ENCODE measurements around the gene FTO.

- TF ChIP-seq, protein P1, sequence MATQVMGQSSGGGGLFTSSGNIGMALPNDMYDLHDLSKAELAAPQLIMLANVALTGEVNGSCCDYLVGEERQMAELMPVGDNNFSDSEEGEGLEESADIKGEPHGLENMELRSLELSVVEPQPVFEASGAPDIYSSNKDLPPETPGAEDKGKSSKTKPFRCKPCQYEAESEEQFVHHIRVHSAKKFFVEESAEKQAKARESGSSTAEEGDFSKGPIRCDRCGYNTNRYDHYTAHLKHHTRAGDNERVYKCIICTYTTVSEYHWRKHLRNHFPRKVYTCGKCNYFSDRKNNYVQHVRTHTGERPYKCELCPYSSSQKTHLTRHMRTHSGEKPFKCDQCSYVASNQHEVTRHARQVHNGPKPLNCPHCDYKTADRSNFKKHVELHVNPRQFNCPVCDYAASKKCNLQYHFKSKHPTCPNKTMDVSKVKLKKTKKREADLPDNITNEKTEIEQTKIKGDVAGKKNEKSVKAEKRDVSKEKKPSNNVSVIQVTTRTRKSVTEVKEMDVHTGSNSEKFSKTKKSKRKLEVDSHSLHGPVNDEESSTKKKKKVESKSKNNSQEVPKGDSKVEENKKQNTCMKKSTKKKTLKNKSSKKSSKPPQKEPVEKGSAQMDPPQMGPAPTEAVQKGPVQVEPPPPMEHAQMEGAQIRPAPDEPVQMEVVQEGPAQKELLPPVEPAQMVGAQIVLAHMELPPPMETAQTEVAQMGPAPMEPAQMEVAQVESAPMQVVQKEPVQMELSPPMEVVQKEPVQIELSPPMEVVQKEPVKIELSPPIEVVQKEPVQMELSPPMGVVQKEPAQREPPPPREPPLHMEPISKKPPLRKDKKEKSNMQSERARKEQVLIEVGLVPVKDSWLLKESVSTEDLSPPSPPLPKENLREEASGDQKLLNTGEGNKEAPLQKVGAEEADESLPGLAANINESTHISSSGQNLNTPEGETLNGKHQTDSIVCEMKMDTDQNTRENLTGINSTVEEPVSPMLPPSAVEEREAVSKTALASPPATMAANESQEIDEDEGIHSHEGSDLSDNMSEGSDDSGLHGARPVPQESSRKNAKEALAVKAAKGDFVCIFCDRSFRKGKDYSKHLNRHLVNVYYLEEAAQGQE (IDR thresholded peaks at IDR 0.05; ENCODE audit: insufficient read depth in 1 of 2, low read depth in 2 of 2, low read length in 2 of 2), result no peak
- no peak for TF ChIP-seq TAF1 (IDR thresholded peaks at IDR 0.05; ENCODE audit: borderline replicate concordance, insufficient read depth, low read length)
Observed at GRCh38 chr16:53836680-53837079, 132.7 kb downstream of the FTO start.

Data from PFSK-1 (cell line).